IMR-90 (cell line): ENCODE results near the gene SLC66A2. TPM values are rescaled to one million over a fixed set of nuclear protein-coding genes. Genes with fewer than 3 reads are reported as not detected.

Experiments used
- ATAC-seq: fragments of 200-7000 bp; cut with Tn5 transposase; 2 replicates; pipeline ENCODE4 v1.9.1; 2020; ENCODE audit warnings: low read depth, mild to moderate bottlenecking, moderate library complexity
- BruUV-seq: library from RNA; stranded (reverse); fragments of 400-500 nt; replicated peaks from 2 replicates; lab custom pipeline; 2021; lab: Mats Ljungman, UMichigan
- CTCF ChIA-PET: fragments of 300-600 bp; formaldehyde crosslinking; extraction: SDS; loops from one replicate; lab custom pipeline; 2021; ENCODE audit warnings: antibody characterized with exemption; lab: Yijun Ruan, JAX
- POLR2A ChIA-PET: fragments of 300-600 bp; sonication (Branson Sonifier 250); formaldehyde crosslinking; loops from one replicate; lab custom pipeline; 2022; ENCODE audit warnings: antibody characterized with exemption; ENCODE audit not compliant: unreplicated experiment; lab: Charles Lee
- DNase-seq: peaks from one replicate; pipeline ENCODE4 v3.0.0; 2013
- H2AFZ ChIP-seq: replicated peaks from 2 replicates; pipeline ENCODE3; 2013; ENCODE audit warnings: low read length, mild to moderate bottlenecking; ENCODE audit not compliant: poor library complexity
- H2AK5ac ChIP-seq: 2 replicates; pipeline ENCODE4 v1.6.1; 2013; ENCODE audit warnings: low read depth, low read length, inconsistent platforms
- H2AK9ac ChIP-seq: replicated peaks from 2 replicates; pipeline ENCODE3; 2013; ENCODE audit warnings: mild to moderate bottlenecking, low read depth, low read length, moderate library complexity; ENCODE audit not compliant: poor library complexity
- H2BK120ac ChIP-seq: 2 replicates; pipeline ENCODE4 v1.6.1; 2013; ENCODE audit warnings: low read depth, low read length, inconsistent platforms
- H2BK15ac ChIP-seq: 3 replicates; pipeline ENCODE4 v1.6.1; 2013; ENCODE audit warnings: low read depth, low read length, inconsistent platforms
- H2BK20ac ChIP-seq: 2 replicates; pipeline ENCODE4 v1.6.1; 2013; ENCODE audit warnings: low read depth, mild to moderate bottlenecking, inconsistent platforms, low read length, moderate library complexity
- H2BK5ac ChIP-seq: 2 replicates; pipeline ENCODE4 v1.6.1; 2013; ENCODE audit warnings: mild to moderate bottlenecking, low read depth, low read length, inconsistent platforms; ENCODE audit not compliant: poor library complexity, severe bottlenecking
- H3K14ac ChIP-seq: replicated peaks from 2 replicates; pipeline ENCODE4 v1.6.1; 2013; ENCODE audit warnings: low read depth, low read length, inconsistent platforms
- H3K18ac ChIP-seq: 2 replicates; pipeline ENCODE4 v1.6.1; 2013; ENCODE audit warnings: low read depth, low read length, control low read depth
- H3K23ac ChIP-seq: 2 replicates; pipeline ENCODE4 v1.6.1; 2013; ENCODE audit warnings: low read depth, low read length, inconsistent platforms
- H3K27ac ChIP-seq: 2 replicates; pipeline ENCODE4 v1.5.1; 2013; ENCODE audit warnings: mild to moderate bottlenecking, control low read depth, low read length; ENCODE audit not compliant: insufficient read depth
- H3K27me3 ChIP-seq: 2 replicates; pipeline ENCODE4 v1.6.1; 2013; ENCODE audit warnings: low read length; ENCODE audit not compliant: control insufficient read depth, insufficient read depth
- H3K36me3 ChIP-seq: 2 replicates; pipeline ENCODE4 v1.6.1; 2013; ENCODE audit warnings: low read length, mixed read lengths; ENCODE audit not compliant: control insufficient read depth, insufficient read depth
- H3K4ac ChIP-seq: 2 replicates; pipeline ENCODE4 v1.6.1; 2013; ENCODE audit warnings: low read depth, low read length, inconsistent platforms
- H3K4me1 ChIP-seq: 2 replicates; pipeline ENCODE4 v1.6.1; 2013; ENCODE audit warnings: low read length, mixed read lengths; ENCODE audit not compliant: control insufficient read depth, insufficient read depth
- H3K4me2 ChIP-seq: 2 replicates; pipeline ENCODE4 v1.6.1; 2013; ENCODE audit warnings: low read depth, mild to moderate bottlenecking, control low read depth, low read length, moderate library complexity
- H3K4me3 ChIP-seq: 2 replicates; pipeline ENCODE4 v1.5.1; 2013; ENCODE audit warnings: low read depth, mild to moderate bottlenecking, control low read depth, low read length, moderate library complexity; ENCODE audit not compliant: insufficient read depth
- H3K56ac ChIP-seq: 2 replicates; pipeline ENCODE4 v1.6.1; 2013; ENCODE audit warnings: low read length, inconsistent platforms; ENCODE audit not compliant: insufficient read depth; ENCODE audit errors: extremely low read depth
- H3K79me1 ChIP-seq, 2 experiments: 2 replicates each; pipeline ENCODE4 v1.6.1; 2013; ENCODE audit warnings: low read length in 2 of 2, inconsistent platforms in 1 of 2, low read depth in 1 of 2
- H3K9ac ChIP-seq: 2 replicates; pipeline ENCODE4 v1.6.1; 2013; ENCODE audit warnings: low read depth, low read length, control low read depth
- H3K9me1 ChIP-seq: 2 replicates; pipeline ENCODE4 v1.6.1; 2013; ENCODE audit warnings: low read length, inconsistent platforms; ENCODE audit not compliant: insufficient read depth
- H3K9me3 ChIP-seq: 2 replicates; pipeline ENCODE4 v1.6.1; 2013; ENCODE audit warnings: low read length; ENCODE audit not compliant: control insufficient read depth, insufficient read depth
- H4K20me1 ChIP-seq: 2 replicates; pipeline ENCODE4 v1.6.1; 2013; ENCODE audit warnings: low read length, inconsistent platforms; ENCODE audit not compliant: insufficient read depth
- H4K5ac ChIP-seq: 2 replicates; pipeline ENCODE4 v1.6.1; 2013; ENCODE audit warnings: mild to moderate bottlenecking, low read depth, low read length, control low read depth
- H4K8ac ChIP-seq, 2 experiments: 2 replicates each; pipeline ENCODE4 v1.6.1; 2013; ENCODE audit warnings: low read depth in 2 of 2, low read length in 2 of 2, control low read depth in 1 of 2, inconsistent platforms in 1 of 2
- H4K91ac ChIP-seq: 2 replicates; pipeline ENCODE4 v1.6.1; 2013; ENCODE audit warnings: low read depth, low read length, inconsistent platforms; ENCODE audit not compliant: insufficient read depth
- CHD1 ChIP-seq: IDR thresholded peaks from 2 replicates; pipeline ENCODE4 v1.6.1; 2012; ENCODE audit warnings: low read depth, low read length, improper control_type of control experiment
- FOS ChIP-seq: fragments of 150-350 bp; IDR thresholded peaks from 2 replicates; pipeline ENCODE4 v1.6.1; 2016; ENCODE audit warnings: low read depth, low read length
- MXI1 ChIP-seq: IDR thresholded peaks from 2 replicates; pipeline ENCODE4 v1.6.1; 2012; ENCODE audit warnings: low read depth, mild to moderate bottlenecking, low read length, moderate library complexity, borderline replicate concordance
- NFE2L2 ChIP-seq: fragments of 150-350 bp; IDR thresholded peaks from 2 replicates; pipeline ENCODE4 v1.6.1; 2016; ENCODE audit warnings: low read depth, mild to moderate bottlenecking, low read length
- POLR2A ChIP-seq: IDR thresholded peaks from 2 replicates; pipeline ENCODE4 v1.6.1; 2012; ENCODE audit warnings: mild to moderate bottlenecking, low read depth, low read length
- RCOR1 ChIP-seq: IDR thresholded peaks from 2 replicates; pipeline ENCODE4 v1.6.1; 2012; ENCODE audit warnings: mild to moderate bottlenecking, low read length, improper control_type of control experiment; ENCODE audit not compliant: insufficient replicate concordance
- SMC3 ChIP-seq: fragments of 150-350 bp; IDR thresholded peaks from 2 replicates; pipeline ENCODE4 v1.6.1; 2016; ENCODE audit warnings: low read depth, mild to moderate bottlenecking, antibody characterized with exemption, low read length, moderate library complexity
- WGBS, 2 experiments: methylation state at CpG; one replicate each; pipeline versions ENCODE4 v1.1.5 to v1.1.7; 2013; ENCODE audit warnings: missing lambda C conversion rate in 2 of 2; ENCODE audit not compliant: insufficient read length in 1 of 2; ENCODE audit errors: extremely low coverage in 2 of 2; 5-methylcytosine and 5-hydroxymethylcytosine counted together
- dilution Hi-C: fragments of 300-500 bp; cut with HindIII; formaldehyde crosslinking; loops from one replicate; pipeline ENCODE4 v1.14.3; 2018; ENCODE audit warnings: low sequenced_read_pairs; ENCODE audit not compliant: unreplicated experiment
- in situ Hi-C: fragments of 300-500 bp; cut with MboI; formaldehyde crosslinking; loops from 3 replicates; pipeline ENCODE4 v1.14.3; 2019; ENCODE audit warnings: low sequenced_read_pairs, inconsistent platforms, mixed read lengths
- intact Hi-C: fragments of 100-400 bp; cut with micrococcal nuclease; formaldehyde crosslinking; loops from 2 replicates; pipeline ENCODE4 v1.10.0; 2022
- polyA plus RNA-seq, 3 experiments: library from polyadenylated mRNA; depleted of rRNA; stranded (reverse); fragments of >200 nt; gene quantifications; 2 replicates each; pipeline ENCODE4 v1.2.3, GENCODE V29; 2012; ENCODE audit warnings: low replicate concordance in 1 of 3
- total RNA-seq: library from RNA; depleted of rRNA; stranded (reverse); fragments of >200 nt; gene quantifications from 2 replicates; pipeline ENCODE4 v1.2.3, GENCODE V29; 2012
- TF ChIP-seq, protein P1 (sequence below): fragments of 150-350 bp; IDR thresholded peaks from 2 replicates; pipeline ENCODE4 v1.6.1; 2016; ENCODE audit warnings: low read depth, mild to moderate bottlenecking, low read length, moderate library complexity, borderline replicate concordance
- TF ChIP-seq, protein P2 (sequence below): conservative IDR thresholded peaks from 2 replicates; pipeline ENCODE4 v1.5.1; 2012; ENCODE audit warnings: mild to moderate bottlenecking, low read depth, low read length, improper control_type of control experiment

The SLC66A2 gene
- total and polyA plus RNA-seq, 2 of the 4 experiments (the other 2 are of a cell fraction): 17.6 to 23.5 TPM

DNA sequence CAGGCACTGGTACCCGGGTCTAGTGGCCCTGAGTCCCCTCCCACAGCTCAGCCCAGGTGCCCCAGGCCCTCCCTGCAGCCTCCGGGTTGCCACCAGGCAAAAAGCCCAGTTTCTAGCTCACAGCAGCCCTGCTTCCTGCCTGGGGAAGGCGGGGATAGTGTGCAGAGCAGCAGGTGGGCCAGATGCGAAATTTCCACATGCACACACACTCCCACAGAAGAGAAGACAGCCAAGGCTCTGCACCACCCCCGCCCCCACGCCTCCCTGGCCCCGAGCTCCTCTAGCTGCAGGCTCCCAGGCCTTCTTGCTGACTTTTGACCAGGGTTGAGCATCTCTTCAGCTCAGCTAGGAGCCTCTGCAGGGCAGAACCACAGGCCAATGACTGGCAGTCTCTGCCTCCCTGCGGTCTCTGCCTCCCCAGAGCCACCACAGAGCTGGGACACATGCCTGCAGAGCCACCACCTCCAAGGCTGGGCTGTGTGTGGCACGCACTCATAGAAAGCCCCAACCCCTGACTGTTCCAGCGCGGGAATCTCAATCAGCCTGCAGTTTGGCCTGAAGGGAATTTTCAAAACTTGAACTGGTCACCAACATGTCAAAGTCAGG lies 7.2 kb downstream of the SLC66A2 start:
- Histone ChIP-seq H3K4me1 (peaks cover 7% of the 10 kb centered on the region; the same call in 1 of the 2 replicates), H4K91ac (no peak overlapping the region), H2AFZ (no peak overlapping the region), H3K9me1 (peaks cover 16% of the 10 kb centered on the region), H3K18ac (no peak overlapping the region), H4K8ac (no peak overlapping the region), H3K4ac (no peak overlapping the region; the same call in 1 of the 2 replicates), H3K9me3 (no peaks in the 10 kb centered on the region), H3K14ac (no peak overlapping the region), H3K9ac (no peak overlapping the region), H2BK15ac (no peak overlapping the region), H4K20me1 (peaks cover 79% of the 10 kb centered on the region), H3K27ac (no peak overlapping the region), H3K56ac (no peak overlapping the region), H2AK5ac (no peak overlapping the region), H4K5ac (no peak overlapping the region), H3K4me3 (no peak overlapping the region), H2BK20ac (no peak overlapping the region), H3K27me3 (no peaks in the 10 kb centered on the region), H3K4me2 (no peak overlapping the region), H3K36me3 (peaks cover 55% of the 10 kb centered on the region), H2BK5ac (no peak overlapping the region), H2BK120ac (no peak overlapping the region), H2AK9ac (peak overlapping the region; percentile 55), H3K23ac (no peak overlapping the region), H3K79me1 (peaks cover 15 to 92% of the 10 kb centered on the region in 2 experiments; a peak in 3 of 4 replicates)
- TF ChIP-seq CHD1 (no peak), POLR2A (no peak), FOS (no peak), NFE2L2 (no peak), MXI1 (no peak), RCOR1 (no peak), SMC3 (no peak)
- TF ChIP-seq, protein P1, sequence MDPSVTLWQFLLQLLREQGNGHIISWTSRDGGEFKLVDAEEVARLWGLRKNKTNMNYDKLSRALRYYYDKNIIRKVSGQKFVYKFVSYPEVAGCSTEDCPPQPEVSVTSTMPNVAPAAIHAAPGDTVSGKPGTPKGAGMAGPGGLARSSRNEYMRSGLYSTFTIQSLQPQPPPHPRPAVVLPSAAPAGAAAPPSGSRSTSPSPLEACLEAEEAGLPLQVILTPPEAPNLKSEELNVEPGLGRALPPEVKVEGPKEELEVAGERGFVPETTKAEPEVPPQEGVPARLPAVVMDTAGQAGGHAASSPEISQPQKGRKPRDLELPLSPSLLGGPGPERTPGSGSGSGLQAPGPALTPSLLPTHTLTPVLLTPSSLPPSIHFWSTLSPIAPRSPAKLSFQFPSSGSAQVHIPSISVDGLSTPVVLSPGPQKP: no peak
- TF ChIP-seq, protein P2, sequence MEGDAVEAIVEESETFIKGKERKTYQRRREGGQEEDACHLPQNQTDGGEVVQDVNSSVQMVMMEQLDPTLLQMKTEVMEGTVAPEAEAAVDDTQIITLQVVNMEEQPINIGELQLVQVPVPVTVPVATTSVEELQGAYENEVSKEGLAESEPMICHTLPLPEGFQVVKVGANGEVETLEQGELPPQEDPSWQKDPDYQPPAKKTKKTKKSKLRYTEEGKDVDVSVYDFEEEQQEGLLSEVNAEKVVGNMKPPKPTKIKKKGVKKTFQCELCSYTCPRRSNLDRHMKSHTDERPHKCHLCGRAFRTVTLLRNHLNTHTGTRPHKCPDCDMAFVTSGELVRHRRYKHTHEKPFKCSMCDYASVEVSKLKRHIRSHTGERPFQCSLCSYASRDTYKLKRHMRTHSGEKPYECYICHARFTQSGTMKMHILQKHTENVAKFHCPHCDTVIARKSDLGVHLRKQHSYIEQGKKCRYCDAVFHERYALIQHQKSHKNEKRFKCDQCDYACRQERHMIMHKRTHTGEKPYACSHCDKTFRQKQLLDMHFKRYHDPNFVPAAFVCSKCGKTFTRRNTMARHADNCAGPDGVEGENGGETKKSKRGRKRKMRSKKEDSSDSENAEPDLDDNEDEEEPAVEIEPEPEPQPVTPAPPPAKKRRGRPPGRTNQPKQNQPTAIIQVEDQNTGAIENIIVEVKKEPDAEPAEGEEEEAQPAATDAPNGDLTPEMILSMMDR: no peak
- intact Hi-C loops: no loop called here
- ChIA-PET POLR2A (no interaction called here), CTCF (no interaction called here)
- dilution Hi-C loops: no loop called here
- 67% methylated on average over 2 of the region's 11 CpGs; no CpG with 5 or more reads in 1 of the 2 experiments for WGBS, 2 experiments
- BruUV-seq: no TSS peak
- DNase-seq (no peak), ATAC-seq (peak; percentile 10)
- in situ Hi-C loops: no loop called here
